ENCODE data around the gene IFT74.

- TF ChIP-seq CTCF (IDR thresholded peaks at IDR 0.05 in 2 of 3, conservative IDR thresholded peaks at IDR 0.05 in 1 of 3; ENCODE audit: insufficient read depth in 2 of 3, low read depth in 1 of 3, low read length in 3 of 3) (peak in 2 of 3 experiments; percentile 50 to 55; a peak in 3 of 6 replicates), ZNF561 (CRISPR knock-in tag; conservative IDR thresholded peaks at IDR 0.05) (no peak)
Observed at GRCh38 chr9:27033815-27034403, 77.7 kb downstream of the IFT74 start.
